Measurements from ENCODE around the gene PTPRD.

PTPRD gene

DNA sequence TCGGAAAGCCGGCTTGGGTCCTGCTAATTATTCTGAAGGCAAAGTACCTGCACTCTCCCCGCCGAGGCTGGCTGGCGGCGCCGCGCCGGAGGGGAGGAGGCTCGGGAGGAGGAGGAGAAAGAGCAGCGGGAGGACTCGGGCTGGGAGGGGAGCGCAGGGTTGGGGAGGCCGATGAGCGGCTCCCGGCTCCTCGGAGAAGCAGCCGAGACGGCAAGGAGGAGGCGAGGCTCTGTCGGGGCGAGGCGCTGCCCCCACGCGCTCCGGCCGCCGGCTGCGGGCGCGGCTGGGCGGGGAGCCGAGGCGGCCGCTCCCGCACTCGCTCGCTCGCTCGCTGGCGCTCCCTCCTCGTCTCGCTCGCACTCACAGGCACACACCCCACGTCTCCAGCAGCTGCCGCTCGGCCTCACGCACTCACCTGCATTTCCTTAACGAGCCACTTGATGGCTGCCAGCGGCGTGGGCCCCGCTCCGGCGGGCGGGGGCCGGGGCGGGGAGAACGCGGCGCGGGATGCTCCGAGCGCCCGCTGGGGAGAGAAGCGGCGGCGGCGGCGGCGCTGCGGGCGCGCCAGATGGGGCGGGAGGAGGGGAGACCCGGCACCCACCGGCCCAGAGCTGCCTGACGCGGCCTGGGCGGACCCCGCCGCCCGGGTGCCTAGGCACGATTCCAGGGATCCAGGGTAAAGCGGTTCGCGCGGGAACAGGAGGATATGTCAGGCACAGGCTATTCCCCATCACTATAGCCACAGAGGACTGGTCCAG lies at the start of gene PTPRD:
PTPRD (minus strand) TSS at position 362 of the 758 bp plus-strand sequence.
- DNase-seq (ENCODE audit: low read depth): no peak

GRCh38 chr9:10661994-10662393 lies 49.2 kb upstream of the PTPRD start:
- no peak for DNase-seq (ENCODE audit: low read depth)

DNA sequence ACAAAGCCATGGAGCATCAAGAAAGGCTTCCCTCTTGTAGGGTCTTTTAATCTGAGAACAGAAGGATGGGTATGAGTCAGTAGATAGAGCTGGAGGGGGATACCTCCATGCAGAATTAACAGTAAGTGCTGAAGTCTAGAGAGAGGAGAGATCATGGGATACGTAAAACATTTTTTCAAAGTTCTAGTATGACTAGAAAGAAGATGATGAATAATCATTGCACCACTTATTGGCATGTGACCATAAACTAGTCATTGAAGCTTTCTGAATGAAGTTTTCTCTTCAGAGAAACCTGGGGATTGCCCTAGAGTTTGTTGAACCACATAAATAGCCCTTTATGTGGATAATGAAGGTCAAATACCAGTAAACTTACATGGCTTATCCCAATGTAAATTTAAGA lies 48.6 kb upstream of the PTPRD start:
- DNase-seq (ENCODE audit: low read depth): no peak

GRCh38 chr9:10651012-10651411 lies 38.2 kb upstream of the PTPRD start:
- no peak for DNase-seq (ENCODE audit: low read depth)

DNA sequence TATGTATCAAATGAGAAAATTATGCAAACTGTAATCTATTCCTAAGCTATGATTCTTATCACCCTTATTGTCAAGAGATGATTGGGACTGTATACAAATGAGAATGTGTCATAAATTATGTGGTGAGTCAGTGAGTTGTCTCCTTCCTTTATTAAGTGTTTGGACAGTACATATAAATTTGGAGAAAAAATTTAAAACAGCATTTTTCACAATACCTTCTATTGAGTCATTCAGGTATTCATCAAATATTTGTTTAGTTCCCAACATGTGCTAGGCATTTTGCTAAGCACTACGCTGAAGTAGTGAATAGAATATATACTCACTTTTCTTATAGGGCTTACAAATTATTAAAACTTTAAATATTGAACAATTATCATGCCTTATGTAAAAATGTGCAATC lies 36.3 kb upstream of the PTPRD start:
- no peak for DNase-seq (ENCODE audit: low read depth)

- DNase-seq (ENCODE audit: low read depth): no peak
Observed at GRCh38 chr9:10633785-10634184, 21.0 kb upstream of the PTPRD start.

DNA sequence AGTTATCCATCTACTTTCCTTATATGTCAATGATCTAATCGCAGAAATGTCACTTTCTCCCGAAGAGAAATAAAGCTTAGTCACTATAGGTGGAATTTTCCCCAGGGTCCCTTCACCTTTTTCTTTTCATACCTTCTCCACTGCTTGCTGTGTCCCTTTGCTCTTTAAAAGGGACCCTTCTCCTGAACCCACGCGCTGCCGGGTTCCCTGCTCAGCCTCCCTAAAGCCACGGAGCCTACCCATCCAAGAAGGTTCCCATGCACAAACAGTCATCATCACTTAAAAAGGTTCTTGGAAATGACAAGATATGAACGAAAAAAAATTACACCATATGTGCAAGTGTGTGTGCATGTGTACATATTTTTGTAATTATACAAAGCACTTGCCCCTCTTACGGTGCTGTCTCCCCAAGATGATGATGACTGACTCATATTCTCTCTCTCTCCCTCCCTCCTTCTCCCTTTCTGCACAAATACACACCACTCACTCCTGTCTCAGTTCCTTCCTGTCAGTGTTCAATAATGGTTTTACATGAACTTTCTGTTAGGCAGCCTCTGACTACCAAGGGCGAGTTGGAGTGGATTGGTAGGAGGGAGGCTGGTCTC lies 1.5 kb upstream of the PTPRD start:
- DNase-seq (ENCODE audit: low read depth): no peak

GRCh38 chr9:10613419-10613818 lies 617 bp upstream of the PTPRD start:
- no peak for DNase-seq (ENCODE audit: low read depth)

- DNase-seq (ENCODE audit: low read depth): no peak
Observed at GRCh38 chr9:10605388-10605787, 7.4 kb downstream of the PTPRD start.

- DNase-seq (ENCODE audit: low read depth): no peak
Observed at GRCh38 chr9:10604927-10605326, 7.9 kb downstream of the PTPRD start.

- no peak for DNase-seq (ENCODE audit: low read depth)
Observed at GRCh38 chr9:10597801-10598200, 15.0 kb downstream of the PTPRD start.

- DNase-seq (ENCODE audit: low read depth): no peak
Observed at GRCh38 chr9:10594482-10594881, 18.3 kb downstream of the PTPRD start.

DNA sequence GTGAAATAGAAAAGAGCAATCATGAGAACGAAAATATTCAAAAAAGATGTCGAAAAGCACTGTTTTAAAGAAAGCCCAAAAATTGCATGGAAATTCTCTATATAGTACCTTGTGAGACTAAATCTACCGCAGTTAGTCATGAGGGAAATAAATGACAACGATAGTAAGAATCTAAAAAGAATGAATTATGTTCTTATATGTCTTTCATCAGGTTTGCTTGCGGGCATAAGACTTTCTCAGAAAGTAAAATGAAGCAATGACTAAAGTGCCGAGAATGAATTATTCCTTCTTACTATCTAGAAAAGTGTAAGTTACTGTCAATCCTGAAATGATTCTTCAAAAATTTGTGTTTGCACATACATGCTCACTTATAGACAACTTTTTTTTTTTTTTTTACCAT lies 26.4 kb downstream of the PTPRD start:
- no peak for DNase-seq (ENCODE audit: low read depth)

- no peak for DNase-seq (ENCODE audit: low read depth)
Observed at GRCh38 chr9:10571699-10572098, 41.1 kb downstream of the PTPRD start.

DNA sequence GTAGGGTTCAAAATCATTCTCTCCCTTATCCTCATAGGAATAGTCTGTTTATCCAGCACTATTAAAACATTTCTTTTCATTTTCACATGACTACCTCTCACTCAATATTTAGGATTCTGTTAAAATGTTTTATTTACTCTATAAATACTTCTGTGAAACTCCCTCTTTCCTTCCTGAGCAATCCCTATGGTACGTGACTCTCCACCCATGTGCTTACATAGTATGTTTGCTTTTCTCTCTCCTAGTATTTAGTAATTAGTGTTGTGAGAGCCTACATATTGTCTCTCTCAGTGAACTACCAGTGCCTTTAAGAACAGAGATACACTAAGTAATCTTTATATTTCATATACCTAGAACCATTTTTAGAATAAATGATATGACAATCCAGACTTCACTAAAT lies 46.0 kb downstream of the PTPRD start:
- DNase-seq (ENCODE audit: low read depth): no peak

DNA sequence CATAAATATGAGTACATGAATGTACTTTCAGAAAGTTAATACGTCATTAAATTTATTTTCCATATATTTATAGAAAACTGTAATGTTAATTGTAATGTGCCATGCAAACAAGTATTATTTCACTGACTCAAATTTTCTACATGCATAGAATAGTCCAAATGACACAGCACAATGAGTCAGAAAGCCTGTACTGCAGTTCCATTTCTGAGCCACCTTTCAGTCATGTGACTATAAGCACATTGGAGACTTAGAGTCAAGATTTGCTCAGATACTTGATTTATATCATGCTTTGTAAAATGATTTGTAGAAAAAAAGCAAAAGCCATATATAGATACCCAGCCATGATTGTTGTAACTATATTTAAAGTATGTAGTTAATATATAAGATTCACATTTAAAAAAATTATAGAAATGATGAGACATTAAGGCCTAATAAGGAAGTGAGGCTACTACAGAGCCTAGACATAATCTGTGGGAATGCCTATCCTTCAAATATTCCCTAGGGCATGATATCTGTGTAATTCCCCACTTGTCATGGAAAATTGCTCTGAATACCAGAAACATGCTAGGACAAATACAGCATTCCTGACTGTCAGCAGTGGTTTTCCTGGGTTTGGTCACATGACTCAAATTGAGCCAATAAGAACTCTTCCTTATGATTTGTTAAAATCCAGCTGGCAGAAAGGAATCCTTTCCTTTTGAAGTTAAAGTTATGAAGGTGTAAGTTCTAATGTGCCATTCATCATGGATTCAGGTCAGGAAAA lies 50.0 kb downstream of the PTPRD start:
- DNase-seq (ENCODE audit: low read depth): no peak

DNA sequence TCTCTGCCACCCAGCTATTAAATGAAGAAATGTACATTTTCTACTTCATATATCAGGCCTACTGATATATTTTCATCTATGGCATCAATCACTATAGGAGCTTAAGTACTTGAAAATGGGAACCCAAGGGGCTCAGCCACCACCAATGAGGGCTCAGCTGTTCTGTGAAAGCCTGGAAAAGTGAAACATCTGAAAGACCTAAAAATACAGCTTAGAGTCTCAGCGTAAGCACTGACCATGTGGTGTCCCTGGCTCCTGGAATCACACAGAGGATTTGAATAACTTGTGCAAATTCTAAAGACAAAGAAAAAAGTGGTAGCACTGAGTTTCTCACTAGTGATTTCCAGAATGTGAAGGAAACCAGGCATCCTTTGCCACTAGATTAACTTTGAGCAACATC lies 64.5 kb downstream of the PTPRD start:
- no peak for DNase-seq (ENCODE audit: low read depth)

- no peak for DNase-seq (ENCODE audit: low read depth)
Observed at GRCh38 chr9:10538073-10538472, 74.7 kb downstream of the PTPRD start.

GRCh38 chr9:10534850-10535249 lies 78.0 kb downstream of the PTPRD start:
- no peak for DNase-seq (ENCODE audit: low read depth)

- DNase-seq (ENCODE audit: low read depth): no peak
Observed at GRCh38 chr9:10525972-10526371, 86.8 kb downstream of the PTPRD start.

DNA sequence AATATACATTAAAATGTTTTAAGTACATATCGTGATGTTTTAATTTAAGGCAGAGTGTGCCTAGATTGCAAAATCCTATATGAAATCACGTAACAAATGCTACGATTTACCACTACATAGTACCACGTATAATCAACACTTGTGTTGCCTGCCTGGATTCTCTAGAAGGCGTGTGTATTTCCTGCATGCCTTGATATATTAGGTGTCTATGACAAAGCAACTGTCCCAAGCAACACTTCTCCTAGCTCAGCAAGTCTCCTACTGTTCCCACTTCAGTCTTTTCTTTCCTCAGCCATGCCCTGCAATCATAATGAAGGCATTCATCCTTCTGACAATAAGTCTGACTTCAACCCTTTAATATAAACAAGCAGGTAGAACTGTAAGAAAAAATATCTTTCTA lies 89.6 kb downstream of the PTPRD start:
- DNase-seq (ENCODE audit: low read depth): no peak

- DNase-seq (ENCODE audit: low read depth): no peak
Observed at GRCh38 chr9:10512144-10512543, 100.7 kb downstream of the PTPRD start.

- DNase-seq (ENCODE audit: low read depth): no peak
Observed at GRCh38 chr9:10488937-10489336, 123.9 kb downstream of the PTPRD start.
